ENCODE data around the gene EEF1AKMT4.
A peak's percentile ranks its signal among the peaks of the same experiment; 100 is the strongest.

EEF1AKMT4 gene

GRCh38 chr3:184290331-184290730, 40.9 kb downstream of the EEF1AKMT4 start:
- TF ChIP-seq POLR2A (IDR thresholded peaks at IDR 0.05; ENCODE audit: low read length): no peak
- no peak for TF ChIP-seq GATA1 (IDR thresholded peaks at IDR 0.05; ENCODE audit: low read depth, low read length)
- no peak for DNase-seq

GRCh38 chr3:184291044-184291737, 41.7 kb downstream of the EEF1AKMT4 start:
- TF ChIP-seq GATA1 (IDR thresholded peaks at IDR 0.05; ENCODE audit: low read depth, low read length) (no peak), POLR2A (IDR thresholded peaks at IDR 0.05; ENCODE audit: low read length) (no peak)
- DNase-seq: no peak

- TF ChIP-seq POLR2A (IDR thresholded peaks at IDR 0.05; ENCODE audit: low read length) (no peak), GATA1 (IDR thresholded peaks at IDR 0.05; ENCODE audit: low read depth, low read length) (no peak)
- no peak for DNase-seq
These were observed 42.4 kb downstream of the EEF1AKMT4 start for GRCh38 chr3:184291738-184292445.

- TF ChIP-seq GATA1 (IDR thresholded peaks at IDR 0.05; ENCODE audit: low read depth, low read length) (no peak), POLR2A (IDR thresholded peaks at IDR 0.05; ENCODE audit: low read length) (no peak)
- DNase-seq: no peak
These were observed 46.3 kb downstream of the EEF1AKMT4 start for GRCh38 chr3:184295771-184296170.

- DNase-seq: no peak
- TF ChIP-seq POLR2A (IDR thresholded peaks at IDR 0.05; ENCODE audit: low read length): no peak
- TF ChIP-seq GATA1 (IDR thresholded peaks at IDR 0.05; ENCODE audit: low read depth, low read length): no peak
These were observed 47.1 kb downstream of the EEF1AKMT4 start for GRCh38 chr3:184296616-184297015.

- peak; percentile 97 to 98 for DNase-seq
- TF ChIP-seq GATA1 (IDR thresholded peaks at IDR 0.05; ENCODE audit: low read depth, low read length) (no peak), POLR2A (IDR thresholded peaks at IDR 0.05; ENCODE audit: low read length) (peak; percentile 71)
These were observed 49.5 kb downstream of the EEF1AKMT4 start, which contains the start of gene PSMD2 for GRCh38 chr3:184298759-184299487. PSMD2 (plus strand) TSS chr3:184299241; CDS start chr3:184299267, 26 bp downstream.

- peak; percentile 56 to 78 for DNase-seq
These were observed 50.3 kb downstream of the EEF1AKMT4 start for GRCh38 chr3:184299488-184300377.

GRCh38 chr3:184300378-184300720, 50.9 kb downstream of the EEF1AKMT4 start:
- TF ChIP-seq POLR2A (IDR thresholded peaks at IDR 0.05; ENCODE audit: low read length) (no peak), GATA1 (IDR thresholded peaks at IDR 0.05; ENCODE audit: low read depth, low read length) (no peak)
- DNase-seq: no peak

More at GRCh38 chr3:184299488-184300377, 50.3 kb downstream of the EEF1AKMT4 start:
- TF ChIP-seq GATA1 (IDR thresholded peaks at IDR 0.05; ENCODE audit: low read depth, low read length) (no peak), POLR2A (IDR thresholded peaks at IDR 0.05; ENCODE audit: low read length) (no peak)

GRCh38 chr3:184305577-184305976, 56.1 kb downstream of the EEF1AKMT4 start:
- no peak for TF ChIP-seq GATA1 (IDR thresholded peaks at IDR 0.05; ENCODE audit: low read depth, low read length)
- TF ChIP-seq POLR2A (IDR thresholded peaks at IDR 0.05; ENCODE audit: low read length): no peak
- DNase-seq: peak; percentile 63 to 72

- no peak for TF ChIP-seq POLR2A (IDR thresholded peaks at IDR 0.05; ENCODE audit: low read length)
- no peak for TF ChIP-seq GATA1 (IDR thresholded peaks at IDR 0.05; ENCODE audit: low read depth, low read length)
- DNase-seq: peak; percentile 80 to 87
These were observed 57.0 kb downstream of the EEF1AKMT4 start for GRCh38 chr3:184306341-184306972.

GRCh38 chr3:184307915-184308314, 58.4 kb downstream of the EEF1AKMT4 start:
- peak; percentile 65 to 73 for DNase-seq
- TF ChIP-seq GATA1 (IDR thresholded peaks at IDR 0.05; ENCODE audit: low read depth, low read length) (no peak), POLR2A (IDR thresholded peaks at IDR 0.05; ENCODE audit: low read length) (no peak)
